H1 (cell line): ENCODE measurements around the gene SZT2. TPM values are rescaled to one million over a fixed set of nuclear protein-coding genes. Genes with fewer than 3 reads are reported as not detected.

Experiments used
- ASH2L ChIP-seq: fragments of 200-600, 300-600 bp; sonication (generic); IDR thresholded peaks from one replicate; pipeline ENCODE4 v1.7.1; 2017; ENCODE audit warnings: low read length
- BRCA1 ChIP-seq: IDR thresholded peaks from 2 replicates; pipeline ENCODE4 v1.6.1; 2012; ENCODE audit warnings: low read depth, low read length, improper control_type of control experiment
- CTCF ChIP-seq, 3 experiments: IDR thresholded peaks; 1 replicate in 2 of 3; 2 replicates in 1 of 3; pipeline versions ENCODE4 v1.5.1 to v1.6.1; 2011; ENCODE audit warnings: low read length in 3 of 3, mild to moderate bottlenecking in 3 of 3, inconsistent platforms in 2 of 3, low read depth in 1 of 3, moderate library complexity in 1 of 3; ENCODE audit not compliant: insufficient read depth in 1 of 3; ENCODE audit errors: control extremely low read depth in 1 of 3
- RBBP5 ChIP-seq: IDR thresholded peaks from 2 replicates; pipeline ENCODE4 v1.7.1; 2012; ENCODE audit warnings: low read depth, mild to moderate bottlenecking, inconsistent platforms, low read length, moderate library complexity, borderline replicate concordance
- RNF2 ChIP-seq: fragments of 200-900, 300-1000 bp; sonication (generic); IDR thresholded peaks from 2 replicates; pipeline ENCODE4 v1.7.1; 2016; ENCODE audit warnings: borderline replicate concordance, low read depth, mild to moderate bottlenecking, antibody characterized with exemption, low read length; ENCODE audit not compliant: poor library complexity, severe bottlenecking; ENCODE audit errors: missing control alignments
- polyA plus RNA-seq, 7 experiments: library from polyadenylated mRNA; depleted of rRNA in 3 of 7; stranded (reverse) in 5 of 7; unstranded in 2 of 7; fragments of >200 nt in 5 of 7; fragments of 200-250 nt in 2 of 7; gene quantifications; 1 replicate in 5 of 7; 2 replicates in 1 of 7; 4 replicates in 1 of 7; pipeline versions ENCODE4 v1.2.1 to v1.2.3, GENCODE V29; 2011 to 2013; ENCODE audit warnings: missing spikeins in 2 of 7, mixed read lengths in 2 of 7
- total RNA-seq: library from RNA; stranded (reverse); fragmentation: NEBNext Ultra II Directional; extraction: Animal tissue kit (Norgen Biotek cat#: 25700); gene quantifications from 2 replicates; pipeline ENCODE4 v1.2.1, GENCODE V29; 2021

SZT2 gene
- total and polyA plus RNA-seq, 2 of the 8 experiments (the other 6 are each of a cell fraction or from before 2014, with no cell fraction given) = 4.7 to 12.9 TPM

GRCh38 chr1:43389326-43390313, at the start of gene SZT2, which contains the start of gene MED8 (continued):
- TF ChIP-seq CTCF (IDR thresholded peaks at IDR 0.05; ENCODE audit: control extremely low read depth in 1 of 3, insufficient read depth in 1 of 3, low read depth in 1 of 3, low read length in 3 of 3) = no peak
- peak; percentile 91 for TF ChIP-seq ASH2L
- TF ChIP-seq BRCA1 = no peak
- no peak for TF ChIP-seq RNF2
- TF ChIP-seq RBBP5 = no peak; the same call in 1 of the 2 replicates
